WERI-Rb-1 (cell line): Measurements from ENCODE around the gene C19orf85.
A peak's percentile ranks its signal among the peaks of the same experiment; 100 is the strongest.
"Not testable (repeated sequence)": the region's sequence is repeated elsewhere in the genome, so short reads cannot be mapped to it uniquely, and the experiment has no call there.

ENCODE experiments used
- DNase-seq: peaks from one replicate; pipeline ENCODE4 v3.0.0-alpha.2; 2020
- H3K27ac ChIP-seq: fragments of 250-450 bp; sonication (Bioruptor Pico); 2 replicates; pipeline ENCODE4 v1.5.1; 2020; ENCODE audit warnings: mild to moderate bottlenecking, moderate library complexity
- H3K27me3 ChIP-seq: fragments of 250-450 bp; sonication (Bioruptor Pico); 2 replicates; pipeline ENCODE4 v1.5.1; 2021; ENCODE audit warnings: mild to moderate bottlenecking, low read depth, moderate library complexity; ENCODE audit not compliant: insufficient read depth, severe bottlenecking
- H3K36me3 ChIP-seq: fragments of 250-450 bp; sonication (Bioruptor Pico); 2 replicates; pipeline ENCODE4 v1.5.1; 2020; ENCODE audit warnings: mild to moderate bottlenecking, moderate library complexity
- H3K4me3 ChIP-seq: 2 replicates; pipeline ENCODE4 v1.5.1; 2011; ENCODE audit warnings: low read depth, mild to moderate bottlenecking, control low read depth, low read length
- H3K9me3 ChIP-seq: fragments of 250-450 bp; sonication (Bioruptor Pico); 2 replicates; pipeline ENCODE4 v1.5.1; 2021; ENCODE audit warnings: mild to moderate bottlenecking, moderate library complexity; ENCODE audit not compliant: severe bottlenecking
- TF ChIP-seq, protein P1 (sequence below): IDR thresholded peaks from 2 replicates; pipeline ENCODE4 v1.5.1; 2011; ENCODE audit warnings: low read depth, mild to moderate bottlenecking, control low read depth, inconsistent platforms, low read length

Gene C19orf85

DNA sequence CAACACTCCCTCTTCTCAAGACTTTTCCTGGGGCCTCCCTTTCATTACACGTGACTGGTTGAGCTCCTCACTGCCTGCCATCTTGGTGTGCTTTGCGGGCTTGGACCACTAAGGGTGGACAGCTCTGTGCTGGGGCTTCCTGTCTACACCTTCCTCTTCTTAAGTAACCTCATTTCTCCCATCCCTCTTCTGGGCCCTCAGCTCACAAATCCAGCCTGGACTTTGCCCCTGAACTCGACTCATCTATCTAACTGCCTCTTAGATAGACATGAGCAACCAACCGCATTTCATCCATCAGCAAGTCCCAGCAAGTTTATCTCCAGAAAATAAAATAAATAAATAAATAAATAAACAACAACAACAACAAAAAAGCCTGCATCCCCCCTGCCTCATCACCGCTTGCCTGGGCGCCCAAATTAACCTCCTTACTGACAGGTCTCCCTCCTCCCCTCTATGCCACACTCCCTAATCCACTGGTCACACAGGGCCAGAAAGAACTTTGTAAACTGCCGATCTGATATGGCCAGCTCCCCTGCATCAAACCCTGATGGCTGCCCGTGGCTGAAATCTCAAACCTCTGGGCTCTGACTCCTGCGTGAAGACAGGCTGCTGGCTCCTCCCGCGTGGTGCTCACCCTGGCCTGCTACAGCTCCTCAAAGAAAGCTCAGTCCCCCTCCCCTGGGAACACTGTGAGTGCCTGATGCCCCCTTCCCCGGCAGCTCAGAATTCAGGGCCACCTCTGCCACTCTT, 10.9 kb downstream of the C19orf85 start:
- TF ChIP-seq, protein P1, sequence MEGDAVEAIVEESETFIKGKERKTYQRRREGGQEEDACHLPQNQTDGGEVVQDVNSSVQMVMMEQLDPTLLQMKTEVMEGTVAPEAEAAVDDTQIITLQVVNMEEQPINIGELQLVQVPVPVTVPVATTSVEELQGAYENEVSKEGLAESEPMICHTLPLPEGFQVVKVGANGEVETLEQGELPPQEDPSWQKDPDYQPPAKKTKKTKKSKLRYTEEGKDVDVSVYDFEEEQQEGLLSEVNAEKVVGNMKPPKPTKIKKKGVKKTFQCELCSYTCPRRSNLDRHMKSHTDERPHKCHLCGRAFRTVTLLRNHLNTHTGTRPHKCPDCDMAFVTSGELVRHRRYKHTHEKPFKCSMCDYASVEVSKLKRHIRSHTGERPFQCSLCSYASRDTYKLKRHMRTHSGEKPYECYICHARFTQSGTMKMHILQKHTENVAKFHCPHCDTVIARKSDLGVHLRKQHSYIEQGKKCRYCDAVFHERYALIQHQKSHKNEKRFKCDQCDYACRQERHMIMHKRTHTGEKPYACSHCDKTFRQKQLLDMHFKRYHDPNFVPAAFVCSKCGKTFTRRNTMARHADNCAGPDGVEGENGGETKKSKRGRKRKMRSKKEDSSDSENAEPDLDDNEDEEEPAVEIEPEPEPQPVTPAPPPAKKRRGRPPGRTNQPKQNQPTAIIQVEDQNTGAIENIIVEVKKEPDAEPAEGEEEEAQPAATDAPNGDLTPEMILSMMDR = no peak
- H3K4me3 ChIP-seq = no peak overlapping the region
- peaks cover 11% of the 10 kb centered on the region for H3K27me3 ChIP-seq
- H3K27ac ChIP-seq = no peak overlapping the region
- no peaks in the 10 kb centered on the region for H3K9me3 ChIP-seq
- DNase-seq = no peak
- peaks cover 9% of the 10 kb centered on the region; the same call in 1 of the 2 replicates for H3K36me3 ChIP-seq

DNA sequence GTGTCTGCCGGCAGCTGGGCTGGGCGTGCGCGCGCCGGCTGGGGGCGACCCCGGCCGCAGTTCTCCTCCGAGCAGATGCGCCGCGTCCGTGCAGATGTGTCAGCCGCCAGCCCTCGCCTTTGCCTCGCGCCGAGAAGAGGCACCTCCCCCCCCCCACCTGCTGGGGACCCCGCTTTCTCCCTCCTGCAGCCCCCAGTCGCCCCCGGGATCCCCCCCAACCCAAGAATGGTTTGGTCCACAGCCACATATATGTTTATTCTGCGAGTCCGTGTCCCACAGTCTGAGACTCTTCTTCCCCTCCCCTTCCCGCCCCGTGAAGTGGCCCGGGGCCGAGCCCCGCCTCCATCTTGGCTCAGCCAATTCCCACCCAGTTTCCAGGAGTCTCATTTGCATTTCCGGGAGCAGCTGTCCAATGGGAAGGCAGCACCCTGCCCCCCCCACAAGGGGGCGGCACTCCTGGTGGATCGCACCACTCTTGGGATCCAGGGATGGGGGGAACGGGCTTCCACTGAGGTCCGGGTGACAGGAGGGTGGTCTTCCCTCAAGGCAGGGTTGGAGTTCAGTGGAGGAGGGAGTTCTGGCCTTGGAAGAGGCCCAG, 11.7 kb downstream of the C19orf85 start:
- no peak overlapping the region for H3K4me3 ChIP-seq
- TF ChIP-seq, protein P1 = no peak
- peaks cover 9% of the 10 kb centered on the region; the same call in 1 of the 2 replicates for H3K36me3 ChIP-seq
- H3K27ac ChIP-seq = no peak overlapping the region
- peak; percentile 80 for DNase-seq
- peaks cover 11% of the 10 kb centered on the region for H3K27me3 ChIP-seq
- H3K9me3 ChIP-seq = no peaks in the 10 kb centered on the region

DNA sequence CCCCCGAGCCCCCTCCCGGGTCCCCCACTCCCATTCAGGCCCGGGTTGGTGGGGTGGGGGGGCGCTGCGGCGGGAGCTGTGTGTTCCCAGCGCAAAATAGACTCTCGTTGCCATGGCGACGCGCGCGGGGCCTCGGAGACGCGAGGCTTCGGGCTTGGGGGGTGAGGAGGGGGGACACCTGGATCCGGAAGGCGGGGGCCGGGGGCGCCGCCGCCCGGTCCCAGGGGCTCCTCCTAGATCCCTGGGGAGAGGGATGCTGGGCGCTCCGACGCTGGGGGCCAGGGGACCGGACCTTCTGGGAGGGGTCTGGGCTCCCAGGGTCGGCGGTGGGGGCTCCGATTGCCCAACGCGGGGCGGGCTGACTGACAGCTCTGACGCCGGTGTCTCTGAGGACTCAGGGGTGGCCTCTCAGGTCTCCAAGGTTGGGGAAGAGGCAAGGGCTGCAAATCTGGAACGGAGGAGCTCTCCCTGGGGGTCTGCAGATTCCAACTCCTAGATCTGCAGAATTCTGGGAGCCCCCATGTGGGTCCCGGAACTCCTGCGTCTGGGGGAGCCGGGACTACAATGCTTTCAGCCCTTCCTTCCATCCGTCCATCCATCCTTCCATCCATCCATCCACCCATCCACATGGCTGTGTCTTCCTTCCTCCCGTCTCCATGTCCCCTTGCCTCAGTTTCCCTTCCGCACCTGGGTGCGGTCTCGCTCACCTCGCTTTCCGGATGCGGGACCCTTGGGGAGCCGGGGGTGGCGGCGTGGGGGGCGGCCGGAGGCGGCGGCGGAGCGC, 12.4 kb downstream of the C19orf85 start:
- no peak overlapping the region for H3K27ac ChIP-seq
- H3K9me3 ChIP-seq = no peaks in the 10 kb centered on the region
- TF ChIP-seq, protein P1 = no peak
- no peak for DNase-seq
- H3K4me3 ChIP-seq = peak overlapping the region; percentile 50
- peaks cover 11% of the 10 kb centered on the region for H3K27me3 ChIP-seq
- H3K36me3 ChIP-seq = peaks cover 9% of the 10 kb centered on the region; the same call in 1 of the 2 replicates

DNA sequence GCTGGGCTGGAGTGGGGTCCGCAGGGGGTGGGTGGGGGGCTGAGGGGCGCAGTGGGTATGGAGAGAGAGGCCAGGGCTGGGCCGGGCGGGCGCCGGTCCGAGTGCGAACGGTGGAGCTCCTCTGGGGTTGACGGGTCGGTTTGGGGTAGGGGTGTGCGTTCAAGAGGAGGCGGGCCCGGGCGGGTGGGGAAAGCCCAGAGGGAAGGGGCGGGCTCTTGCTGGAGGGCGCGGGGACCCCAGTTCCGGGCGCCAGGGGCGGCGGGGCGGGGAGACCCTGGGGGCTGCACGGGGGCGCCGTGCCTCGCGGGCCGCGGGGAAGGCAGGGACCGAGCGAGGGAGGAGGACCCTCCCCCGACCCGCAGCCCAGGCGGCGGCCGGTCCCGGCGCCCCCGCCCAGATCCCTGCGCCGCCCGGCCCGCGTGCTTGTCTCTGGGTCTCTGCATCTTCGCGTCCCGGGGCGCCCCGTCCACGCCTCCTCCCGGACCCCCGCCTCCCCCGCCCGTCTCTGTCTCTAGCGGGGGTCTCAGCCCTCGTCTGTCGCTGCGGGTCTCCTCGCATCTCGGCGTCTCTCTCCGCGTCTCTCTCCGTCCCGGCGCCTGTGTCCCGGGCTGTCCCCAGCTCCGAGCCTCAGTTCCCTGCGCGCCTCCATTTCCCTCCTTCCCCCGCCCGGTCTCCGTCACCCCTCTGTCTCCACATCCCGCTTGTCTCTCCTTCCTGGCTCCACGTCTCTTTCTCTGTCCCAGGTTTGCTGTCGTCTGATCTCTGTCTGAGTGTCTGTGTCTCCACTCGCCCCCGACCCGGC, 13.2 kb downstream of the C19orf85 start:
- Histone ChIP-seq H3K9me3 (no peaks in the 10 kb centered on the region), H3K27ac (no peak overlapping the region), H3K4me3 (peak overlapping the region; percentile 50), H3K27me3 (peaks cover 11% of the 10 kb centered on the region), H3K36me3 (peaks cover 9% of the 10 kb centered on the region; the same call in 1 of the 2 replicates)
- TF ChIP-seq, protein P1 = no peak
- DNase-seq = no peak

DNA sequence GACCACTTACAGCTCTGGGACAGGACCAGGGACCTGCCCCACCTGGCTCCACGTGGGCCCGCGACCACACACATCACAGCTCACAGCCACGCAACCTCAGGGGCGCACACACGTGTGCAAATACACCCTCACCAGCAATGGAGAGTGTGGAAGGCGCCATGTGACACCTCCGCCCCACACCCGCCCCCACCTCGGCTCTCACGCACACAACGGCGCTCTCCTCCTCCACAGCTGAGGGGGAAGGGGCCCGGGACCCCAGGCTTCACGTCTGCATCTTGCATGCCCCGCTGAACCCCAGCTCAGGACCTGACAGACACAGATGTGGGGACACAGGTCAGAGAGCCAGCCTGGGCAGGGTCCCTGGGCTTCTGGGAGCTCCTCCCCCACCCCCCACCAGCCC, 15.1 kb downstream of the C19orf85 start:
- Histone ChIP-seq H3K4me3 (no peak overlapping the region), H3K27ac (no peak overlapping the region), H3K27me3 (peaks cover 11% of the 10 kb centered on the region), H3K9me3 (no peaks in the 10 kb centered on the region), H3K36me3 (peaks cover 3% of the 10 kb centered on the region; the same call in 1 of the 2 replicates)
- TF ChIP-seq, protein P1 = no peak
- no peak for DNase-seq

DNA sequence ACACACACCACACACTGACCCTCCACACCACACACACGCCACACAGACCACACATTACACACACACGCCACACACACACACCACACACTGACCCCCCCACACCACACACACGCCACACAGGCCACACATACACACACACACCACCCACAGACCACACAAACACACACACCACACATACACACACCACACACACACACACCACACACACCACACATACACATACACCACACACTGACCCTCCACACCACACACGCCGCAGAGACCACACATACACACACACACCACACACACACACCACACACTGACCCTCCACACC, 16.4 kb downstream of the C19orf85 start:
- not testable (repeated sequence) for H3K27ac ChIP-seq, DNase-seq, H3K4me3 ChIP-seq, H3K9me3 ChIP-seq, H3K36me3 ChIP-seq
- peaks cover 16% of the 10 kb centered on the region for H3K27me3 ChIP-seq
